DND-41 (cell line): Measurements from ENCODE around the gene PIAS3.

Experiments
- EZH2 ChIP-seq: IDR thresholded peaks from 3 replicates; pipeline ENCODE4 v1.6.1; 2012; ENCODE audit warnings: borderline replicate concordance, low read depth, mild to moderate bottlenecking, moderate library complexity, low read length, inconsistent platforms; ENCODE audit not compliant: severe bottlenecking
- TF ChIP-seq, protein P1 (sequence below): IDR thresholded peaks from 2 replicates; pipeline ENCODE4 v1.5.1; 2012; ENCODE audit warnings: borderline replicate concordance, low read length, moderate library complexity, mild to moderate bottlenecking; ENCODE audit not compliant: poor library complexity, severe bottlenecking; ENCODE audit errors: extremely low read depth

DNA sequence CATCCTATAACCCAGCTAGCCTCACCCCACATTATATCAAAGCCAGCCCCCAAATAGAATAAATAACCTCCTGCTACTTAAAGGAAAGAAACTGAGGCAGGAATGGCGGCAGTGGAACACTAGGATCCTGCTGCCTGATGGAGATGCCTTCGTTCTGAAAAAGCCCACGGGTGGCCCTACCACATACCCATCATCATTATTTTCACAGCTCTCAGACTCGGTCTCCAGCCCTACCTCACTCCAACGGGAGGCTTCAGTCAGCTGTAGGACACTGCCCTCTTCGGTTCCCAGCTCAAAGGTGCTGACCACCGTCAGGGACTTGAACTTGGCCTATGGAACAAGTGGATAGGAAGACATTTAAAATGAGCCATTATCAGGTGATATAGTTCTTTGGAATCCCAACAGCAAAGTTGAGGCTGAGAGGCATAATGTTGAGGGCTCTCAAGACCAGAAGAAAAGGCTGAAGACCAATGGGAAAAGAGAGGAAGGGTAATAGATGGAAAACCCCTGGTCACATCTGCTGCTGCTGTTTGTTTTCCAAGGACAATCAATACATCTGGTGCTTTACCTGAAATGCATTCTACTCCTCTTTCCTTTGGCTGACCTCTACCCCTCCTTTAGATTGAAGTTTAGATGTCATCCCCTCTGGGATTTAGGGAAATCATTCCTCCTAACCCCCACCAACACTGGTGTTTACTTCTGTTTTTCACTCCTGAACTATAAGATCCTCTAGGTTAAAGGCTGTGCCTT, 34.6 kb upstream of the PIAS3 start:
- TF ChIP-seq, protein P1, sequence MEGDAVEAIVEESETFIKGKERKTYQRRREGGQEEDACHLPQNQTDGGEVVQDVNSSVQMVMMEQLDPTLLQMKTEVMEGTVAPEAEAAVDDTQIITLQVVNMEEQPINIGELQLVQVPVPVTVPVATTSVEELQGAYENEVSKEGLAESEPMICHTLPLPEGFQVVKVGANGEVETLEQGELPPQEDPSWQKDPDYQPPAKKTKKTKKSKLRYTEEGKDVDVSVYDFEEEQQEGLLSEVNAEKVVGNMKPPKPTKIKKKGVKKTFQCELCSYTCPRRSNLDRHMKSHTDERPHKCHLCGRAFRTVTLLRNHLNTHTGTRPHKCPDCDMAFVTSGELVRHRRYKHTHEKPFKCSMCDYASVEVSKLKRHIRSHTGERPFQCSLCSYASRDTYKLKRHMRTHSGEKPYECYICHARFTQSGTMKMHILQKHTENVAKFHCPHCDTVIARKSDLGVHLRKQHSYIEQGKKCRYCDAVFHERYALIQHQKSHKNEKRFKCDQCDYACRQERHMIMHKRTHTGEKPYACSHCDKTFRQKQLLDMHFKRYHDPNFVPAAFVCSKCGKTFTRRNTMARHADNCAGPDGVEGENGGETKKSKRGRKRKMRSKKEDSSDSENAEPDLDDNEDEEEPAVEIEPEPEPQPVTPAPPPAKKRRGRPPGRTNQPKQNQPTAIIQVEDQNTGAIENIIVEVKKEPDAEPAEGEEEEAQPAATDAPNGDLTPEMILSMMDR = no peak
- no peak for TF ChIP-seq EZH2
